SK-N-MC (cell line): ENCODE data around the gene CASP10.

Source experiments
- DNase-seq: peaks from one replicate; pipeline ENCODE4 v3.0.0-alpha.2; 2011; ENCODE audit warnings: low read depth, low spot score
- H3K27ac ChIP-seq: fragments of 200-600 bp; sonication (generic); 2 replicates; pipeline ENCODE4 v1.5.1; 2016; ENCODE audit warnings: mixed run types
- H3K36me3 ChIP-seq: fragments of 200-600 bp; sonication (generic); 2 replicates; pipeline ENCODE4 v1.6.1; 2017; ENCODE audit warnings: antibody characterized with exemption, low read length, mixed read lengths; ENCODE audit not compliant: insufficient read depth
- H3K4me3 ChIP-seq: fragments of 200-600 bp; sonication (generic); 2 replicates; pipeline ENCODE4 v1.5.1; 2016
- H3K9ac ChIP-seq: fragments of 200-600 bp; sonication (generic); 2 replicates; pipeline ENCODE4 v1.8.0; 2017; ENCODE audit warnings: mixed run types, mixed read lengths; ENCODE audit not compliant: insufficient read length
- H3K9me3 ChIP-seq: fragments of 200-600 bp; sonication (generic); 2 replicates; pipeline ENCODE4 v1.6.1; 2017; ENCODE audit warnings: low read depth, mild to moderate bottlenecking, antibody characterized with exemption, low read length, moderate library complexity, mixed read lengths
- EZH2 ChIP-seq: fragments of 200-600 bp; sonication (generic); IDR thresholded peaks from one replicate; pipeline ENCODE4 v1.6.1; 2017; ENCODE audit warnings: antibody characterized with exemption
- FOXP2 ChIP-seq: optimal IDR thresholded peaks from 2 replicates; pipeline ENCODE3; 2011; ENCODE audit warnings: mild to moderate bottlenecking, moderate library complexity; ENCODE audit not compliant: insufficient read depth; ENCODE audit errors: extremely low read length, control extremely low read depth
- POLR2AphosphoS5 ChIP-seq: IDR thresholded peaks from 2 replicates; pipeline ENCODE4 v1.6.1; 2012; ENCODE audit warnings: mild to moderate bottlenecking, low read depth, low read length, borderline replicate concordance

Gene CASP10

GRCh38 chr2:201257381-201257955 is 74.5 kb downstream of the CASP10 start:
- peak overlapping the region; percentile 96 for H3K27ac ChIP-seq
- TF ChIP-seq EZH2: no peak
- TF ChIP-seq POLR2AphosphoS5: no peak
- peak overlapping the region; percentile 77 for H3K4me3 ChIP-seq
- no peaks in the 10 kb centered on the region for H3K9me3 ChIP-seq
- peak overlapping the region; percentile 74 for H3K9ac ChIP-seq
- DNase-seq: no peak
- H3K36me3 ChIP-seq: no peaks in the 10 kb centered on the region

DNA sequence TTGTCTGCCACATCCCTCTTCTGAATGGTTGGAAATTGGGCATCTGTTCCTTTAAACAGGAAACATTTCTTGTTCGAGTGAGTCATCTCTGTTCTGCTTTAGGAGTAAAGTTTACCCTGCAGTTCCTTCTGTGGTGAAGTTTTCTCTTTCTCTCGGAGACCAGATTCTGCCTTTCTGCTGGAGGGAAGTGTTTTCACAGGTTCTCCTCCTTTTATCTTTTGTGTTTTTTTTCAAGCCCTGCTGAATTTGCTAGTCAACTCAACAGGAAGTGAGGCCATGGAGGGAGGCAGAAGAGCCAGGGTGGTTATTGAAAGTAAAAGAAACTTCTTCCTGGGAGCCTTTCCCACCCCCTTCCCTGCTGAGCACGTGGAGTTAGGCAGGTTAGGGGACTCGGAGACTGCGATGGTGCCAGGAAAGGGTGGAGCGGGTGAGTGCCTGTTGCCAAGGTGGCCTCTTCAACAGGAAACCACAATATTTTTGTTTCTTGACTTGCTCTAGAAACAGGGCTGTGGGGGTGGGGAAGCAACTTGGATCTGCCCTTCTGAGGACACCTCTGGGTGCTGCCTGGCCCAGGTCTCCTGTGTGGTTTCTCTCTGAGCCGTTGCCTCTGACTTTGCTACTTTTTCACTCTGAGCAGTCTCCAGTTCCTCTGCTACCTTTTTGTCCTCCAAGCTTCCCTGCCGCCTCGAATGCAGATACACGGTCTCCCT is 75.2 kb downstream of the CASP10 start:
- Histone ChIP-seq H3K9me3 (no peaks in the 10 kb centered on the region), H3K4me3 (peak overlapping the region; percentile 77), H3K36me3 (no peaks in the 10 kb centered on the region), H3K9ac (peak overlapping the region; percentile 74), H3K27ac (peak overlapping the region; percentile 96)
- no peak for TF ChIP-seq FOXP2
- TF ChIP-seq POLR2AphosphoS5: peak; percentile 43; the same call in 1 of the 2 replicates
- no peak for DNase-seq

DNA sequence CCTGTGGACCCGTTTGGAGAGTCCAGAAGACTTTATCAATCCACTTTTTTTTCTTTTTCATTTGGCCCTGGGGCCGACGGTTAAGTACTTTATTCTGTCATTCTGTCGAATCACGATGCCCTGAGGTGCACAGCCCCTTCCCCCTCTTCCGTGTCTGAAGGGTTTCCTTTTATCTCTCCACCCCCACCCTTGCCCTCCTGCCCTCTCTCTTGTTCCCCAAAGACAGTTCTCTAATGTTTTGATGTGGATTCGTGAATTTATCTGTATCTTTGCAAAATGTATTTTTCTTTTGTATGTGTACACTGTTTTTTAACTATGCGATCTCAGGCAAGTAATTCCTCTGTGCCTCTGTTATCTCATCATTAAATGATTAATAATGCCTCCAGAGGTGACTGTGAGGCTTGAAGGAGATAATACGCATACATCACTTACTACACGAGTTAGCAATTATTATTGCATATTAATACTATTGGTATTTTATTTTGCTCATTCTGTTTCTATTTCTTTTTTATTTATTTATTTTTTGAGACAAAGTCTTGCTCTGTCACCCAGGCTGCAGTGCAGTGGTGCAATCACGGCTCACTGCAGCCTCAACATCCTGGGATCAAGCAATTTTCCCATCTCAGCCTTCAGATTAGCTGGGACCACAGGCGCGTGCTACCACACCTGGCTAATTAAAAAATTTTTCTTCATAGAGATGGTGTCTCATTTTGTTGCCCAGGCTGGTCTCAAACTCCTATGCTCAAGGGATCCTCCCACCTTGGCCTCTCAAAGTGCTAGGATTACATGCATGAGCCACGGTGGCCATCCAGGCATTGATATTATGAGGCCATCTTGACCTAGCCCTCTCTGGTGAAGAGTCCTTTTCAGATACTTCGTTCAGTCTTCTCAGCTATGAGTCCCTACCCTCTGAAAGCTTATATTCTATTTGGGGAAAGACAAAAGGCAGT is 76.0 kb downstream of the CASP10 start:
- peak overlapping the region; percentile 77 for H3K4me3 ChIP-seq
- no peak for DNase-seq
- peak overlapping the region; percentile 96 for H3K27ac ChIP-seq
- TF ChIP-seq EZH2 (no peak), POLR2AphosphoS5 (no peak), FOXP2 (no peak)
- no peaks in the 10 kb centered on the region for H3K36me3 ChIP-seq
- no peaks in the 10 kb centered on the region for H3K9me3 ChIP-seq
- H3K9ac ChIP-seq: peak overlapping the region; percentile 74

DNA sequence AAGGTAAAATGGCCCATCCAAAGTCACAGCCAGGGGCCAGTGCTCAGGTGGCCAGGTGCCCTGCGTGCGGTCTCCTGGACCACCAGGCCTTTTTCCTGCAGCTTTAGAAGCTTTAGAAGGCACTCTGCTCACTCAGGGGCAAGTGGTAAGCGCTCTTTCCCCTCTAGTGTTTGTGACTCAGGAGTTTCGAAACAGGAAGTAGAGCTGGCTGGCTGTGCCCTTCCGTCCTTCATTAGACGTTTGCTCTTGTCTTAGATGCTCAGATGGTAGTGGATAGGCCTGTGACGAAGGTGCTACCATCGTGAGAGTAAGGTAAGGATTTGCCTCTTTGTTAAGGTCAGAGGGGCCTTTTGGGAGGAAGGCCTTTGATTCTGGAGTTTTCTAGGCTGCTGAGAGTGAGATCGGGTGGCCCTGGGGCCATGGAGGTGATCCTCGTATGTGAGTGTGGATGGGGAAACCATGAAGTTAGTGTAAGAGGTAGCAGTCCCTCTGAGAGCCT is 77.4 kb downstream of the CASP10 start, which contains the start of gene CASP8:
TSS of gene CASP8 (plus strand) at position 235 of the 499 bp plus-strand sequence. CDS start 5,951 bp downstream, outside the sequence.
- H3K9me3 ChIP-seq: no peaks in the 10 kb centered on the region
- no peaks in the 10 kb centered on the region for H3K36me3 ChIP-seq
- H3K27ac ChIP-seq: peak within 1 kb of the TSS; percentile 69
- no peak for DNase-seq
- TF ChIP-seq FOXP2 (no peak), POLR2AphosphoS5 (0 out of 2 replicates have a peak, but pooled peaks have one; percentile 9)
- no peak within 1 kb of the TSS for H3K9ac ChIP-seq
- H3K4me3 ChIP-seq: 0 out of 2 replicates have a peak within 1 kb of the TSS, but pooled peaks have one; percentile 77

DNA sequence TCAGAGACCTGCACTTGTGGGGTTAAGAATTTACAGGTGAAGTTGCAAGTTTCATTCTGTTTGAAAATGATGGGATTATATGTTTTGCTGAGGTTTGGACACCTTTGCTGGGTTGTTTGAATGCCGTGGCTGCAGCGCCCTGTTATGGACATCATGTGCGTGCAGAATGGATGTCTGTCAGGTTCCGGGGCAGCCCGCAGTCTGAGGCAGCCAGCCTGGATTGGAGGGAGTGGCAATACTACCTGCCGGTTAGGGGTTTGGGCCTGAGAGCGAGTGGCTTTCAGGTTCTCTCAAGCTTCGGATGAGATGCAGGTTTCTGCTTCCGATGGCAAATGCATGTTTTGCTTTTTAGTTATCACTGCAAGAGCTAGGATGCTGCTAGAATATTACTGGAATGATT is 78.5 kb downstream of the CASP10 start:
- H3K9me3 ChIP-seq: no peaks in the 10 kb centered on the region
- no peak overlapping the region for H3K9ac ChIP-seq
- no peak overlapping the region for H3K27ac ChIP-seq
- DNase-seq: no peak
- no peak overlapping the region for H3K4me3 ChIP-seq
- TF ChIP-seq EZH2: no peak
- no peak for TF ChIP-seq POLR2AphosphoS5
- no peak for TF ChIP-seq FOXP2
- no peaks in the 10 kb centered on the region for H3K36me3 ChIP-seq

DNA sequence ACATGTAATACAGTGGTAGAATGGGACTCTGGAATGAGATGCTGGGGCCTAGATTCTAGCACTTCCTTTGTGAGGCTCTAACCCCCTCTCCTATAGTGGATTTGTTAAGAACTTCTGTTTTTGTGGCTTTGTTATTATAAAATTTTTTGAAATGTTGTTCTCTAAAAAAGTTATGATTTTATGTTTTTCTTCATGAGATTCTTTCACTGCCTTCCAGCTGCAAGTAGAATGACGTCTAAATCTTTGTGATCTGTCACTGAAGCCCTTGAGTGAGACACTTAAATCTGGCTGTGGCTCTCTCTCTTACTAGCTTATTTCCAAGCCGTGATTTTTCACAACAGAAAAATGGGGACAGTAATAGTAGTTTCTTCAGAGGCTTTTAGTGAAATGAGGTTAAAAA is 79.0 kb downstream of the CASP10 start:
- Histone ChIP-seq H3K27ac (no peak overlapping the region; the same call in 1 of the 2 replicates), H3K4me3 (no peak overlapping the region), H3K9ac (no peak overlapping the region), H3K36me3 (no peaks in the 10 kb centered on the region), H3K9me3 (no peaks in the 10 kb centered on the region)
- no peak for TF ChIP-seq FOXP2
- no peak for TF ChIP-seq POLR2AphosphoS5
- TF ChIP-seq EZH2: no peak
- no peak for DNase-seq

- H3K9me3 ChIP-seq: no peaks in the 10 kb centered on the region
- no peak for TF ChIP-seq FOXP2
- no peak for DNase-seq
- H3K9ac ChIP-seq: no peak overlapping the region
- H3K4me3 ChIP-seq: no peak overlapping the region
- H3K36me3 ChIP-seq: no peaks in the 10 kb centered on the region
- H3K27ac ChIP-seq: no peak overlapping the region
Measured at GRCh38 chr2:201262718-201263117, 79.8 kb downstream of the CASP10 start.

DNA sequence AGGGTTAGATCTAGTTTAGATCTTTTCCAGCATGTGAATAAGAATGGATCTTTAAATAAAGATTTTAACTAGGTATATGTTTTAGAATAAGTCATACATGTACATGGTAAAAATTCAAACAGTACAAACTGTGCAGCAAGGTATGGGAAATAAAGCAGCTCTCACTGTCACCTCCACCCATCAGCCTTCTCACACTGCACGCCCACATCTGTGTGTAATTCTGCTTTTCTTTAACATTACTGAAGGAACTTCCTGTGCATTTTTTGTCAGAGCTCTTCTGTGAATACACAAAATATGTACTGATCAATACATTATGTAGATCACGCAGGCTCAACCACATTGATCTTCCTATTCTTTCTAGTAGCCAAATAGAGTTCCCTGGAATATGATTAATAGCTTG is 80.8 kb downstream of the CASP10 start:
- H3K4me3 ChIP-seq: no peak overlapping the region
- H3K27ac ChIP-seq: no peak overlapping the region; the same call in 1 of the 2 replicates
- no peak for TF ChIP-seq POLR2AphosphoS5
- no peaks in the 10 kb centered on the region for H3K36me3 ChIP-seq
- no peaks in the 10 kb centered on the region for H3K9me3 ChIP-seq
- DNase-seq: no peak
- no peak overlapping the region for H3K9ac ChIP-seq
